SKM-1 (cell line): ENCODE data around the gene DPP7.
"Not testable (repeated sequence)": the region's sequence is repeated elsewhere in the genome, so short reads cannot be mapped to it uniquely, and the experiment has no call there.

Source experiments
- DNase-seq: peaks from one replicate; lab custom pipeline; 2025; ENCODE audit not compliant: unreplicated experiment; lab: John Stamatoyannopoulos, UW

The DPP7 gene

GRCh38 chr9:137075275-137075775 lies 39.2 kb downstream of the DPP7 start:
- DNase-seq = no peak

- DNase-seq = no peak
Observed at GRCh38 chr9:137074657-137075274, 39.8 kb downstream of the DPP7 start.

- no peak for DNase-seq
Observed at GRCh38 chr9:137073992-137074399, 40.5 kb downstream of the DPP7 start.

GRCh38 chr9:137071282-137071681 lies 43.3 kb downstream of the DPP7 start:
- DNase-seq = no peak

- no peak for DNase-seq
Observed at GRCh38 chr9:137070906-137071275, 43.6 kb downstream of the DPP7 start.

GRCh38 chr9:137070201-137070905 lies 44.2 kb downstream of the DPP7 start, which contains the start of gene SAPCD2:
Gene SAPCD2, minus strand, starts transcription at chr9:137070557. Its CDS starts 97 bp downstream, at chr9:137070460.
- DNase-seq = peak; percentile 80

- no peak for DNase-seq
Observed at GRCh38 chr9:137069508-137070091, 44.9 kb downstream of the DPP7 start.

GRCh38 chr9:137068539-137069507 lies 45.7 kb downstream of the DPP7 start:
- no peak for DNase-seq

GRCh38 chr9:137067860-137068538 lies 46.5 kb downstream of the DPP7 start:
- DNase-seq = peak; percentile 51

GRCh38 chr9:137066096-137066861 lies 48.3 kb downstream of the DPP7 start:
- no peak for DNase-seq

GRCh38 chr9:137065336-137065967 lies 49.1 kb downstream of the DPP7 start:
- no peak for DNase-seq

GRCh38 chr9:137064880-137065164 lies 49.7 kb downstream of the DPP7 start:
- no peak for DNase-seq

- DNase-seq = peak; percentile 17
Observed at GRCh38 chr9:137064027-137064879, 50.3 kb downstream of the DPP7 start.

GRCh38 chr9:137063311-137064026 lies 51.1 kb downstream of the DPP7 start:
- no peak for DNase-seq

GRCh38 chr9:137062798-137063197 lies 51.7 kb downstream of the DPP7 start:
- not testable (repeated sequence) for DNase-seq

- DNase-seq = no peak
Observed at GRCh38 chr9:137062384-137062783, 52.1 kb downstream of the DPP7 start.
